ENCODE data around the gene PDE8B. TPM values are rescaled to one million over a fixed set of nuclear protein-coding genes. Genes with fewer than 3 reads are reported as not detected.
A peak's percentile ranks its signal among the peaks of the same experiment; 100 is the strongest.

The PDE8B gene
- total RNA-seq, 1 donor: 6.0 TPM

DNA sequence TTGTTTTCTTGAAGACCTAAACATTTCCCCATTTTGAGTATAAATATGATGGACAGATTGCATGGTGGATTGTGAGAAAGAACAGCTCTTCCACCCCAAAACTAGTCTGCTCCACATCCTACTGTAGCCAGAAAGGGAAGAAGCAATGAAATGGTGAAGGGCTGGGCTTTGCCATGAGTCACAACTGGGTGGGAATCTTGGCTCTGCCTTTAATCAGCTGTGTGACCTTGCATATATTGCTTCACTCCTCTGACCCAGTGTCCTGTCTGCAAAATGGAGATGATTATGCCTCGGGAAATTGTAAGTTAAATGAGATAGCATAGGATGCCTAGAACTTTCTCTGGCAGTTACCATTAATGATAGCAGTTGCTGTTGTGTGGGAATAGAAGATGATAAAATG lies 101.9 kb downstream of the PDE8B start:
- TF ChIP-seq, protein P1, sequence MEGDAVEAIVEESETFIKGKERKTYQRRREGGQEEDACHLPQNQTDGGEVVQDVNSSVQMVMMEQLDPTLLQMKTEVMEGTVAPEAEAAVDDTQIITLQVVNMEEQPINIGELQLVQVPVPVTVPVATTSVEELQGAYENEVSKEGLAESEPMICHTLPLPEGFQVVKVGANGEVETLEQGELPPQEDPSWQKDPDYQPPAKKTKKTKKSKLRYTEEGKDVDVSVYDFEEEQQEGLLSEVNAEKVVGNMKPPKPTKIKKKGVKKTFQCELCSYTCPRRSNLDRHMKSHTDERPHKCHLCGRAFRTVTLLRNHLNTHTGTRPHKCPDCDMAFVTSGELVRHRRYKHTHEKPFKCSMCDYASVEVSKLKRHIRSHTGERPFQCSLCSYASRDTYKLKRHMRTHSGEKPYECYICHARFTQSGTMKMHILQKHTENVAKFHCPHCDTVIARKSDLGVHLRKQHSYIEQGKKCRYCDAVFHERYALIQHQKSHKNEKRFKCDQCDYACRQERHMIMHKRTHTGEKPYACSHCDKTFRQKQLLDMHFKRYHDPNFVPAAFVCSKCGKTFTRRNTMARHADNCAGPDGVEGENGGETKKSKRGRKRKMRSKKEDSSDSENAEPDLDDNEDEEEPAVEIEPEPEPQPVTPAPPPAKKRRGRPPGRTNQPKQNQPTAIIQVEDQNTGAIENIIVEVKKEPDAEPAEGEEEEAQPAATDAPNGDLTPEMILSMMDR (IDR thresholded peaks at IDR 0.05; ENCODE audit: insufficient read depth, low read depth, low read length): no peak
- DNase-seq (ENCODE audit: low read depth): peak; percentile 77
- no peak overlapping the region for H3K4me3 ChIP-seq (ENCODE audit: low read depth, low read length)

DNA sequence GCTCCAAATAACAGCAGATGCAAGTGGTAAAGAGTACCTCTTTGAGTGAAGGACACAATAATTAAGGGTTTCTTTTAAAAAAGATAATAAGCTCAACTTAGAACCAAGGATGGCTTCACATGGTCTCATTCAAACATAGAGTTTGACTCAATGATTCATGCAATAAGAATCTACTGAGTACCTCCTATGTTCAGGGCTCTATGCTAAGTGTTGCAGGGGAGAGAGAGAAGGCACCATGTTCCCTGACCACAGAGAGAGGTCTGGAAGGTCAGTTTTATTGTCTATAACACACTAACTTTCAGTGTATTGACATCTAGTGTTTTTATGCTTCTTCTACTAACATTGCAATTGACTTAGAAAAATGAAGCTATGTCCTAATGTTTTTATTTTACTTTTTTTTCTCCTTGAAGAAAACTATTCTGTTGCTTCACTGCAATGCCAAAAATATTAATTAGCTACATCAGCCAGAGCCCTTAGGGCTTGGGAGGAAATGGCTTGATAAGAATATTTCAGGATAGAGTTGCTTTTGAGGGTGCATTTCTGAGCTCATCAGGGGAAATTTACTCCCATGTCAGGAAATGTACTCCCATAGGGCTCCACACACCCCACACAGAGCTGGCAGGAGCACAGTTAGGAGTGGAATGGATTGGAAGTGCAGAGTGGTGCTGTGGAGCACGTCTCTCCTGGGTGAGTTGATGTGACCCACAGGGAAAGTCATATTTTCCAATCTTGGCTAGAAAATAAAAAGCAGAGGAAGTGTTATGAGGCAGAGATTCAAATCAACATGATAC lies 106.6 kb downstream of the PDE8B start:
- TF ChIP-seq, protein P1 (IDR thresholded peaks at IDR 0.05; ENCODE audit: insufficient read depth, low read depth, low read length): no peak
- DNase-seq (ENCODE audit: low read depth): peak; percentile 23
- no peak overlapping the region for H3K4me3 ChIP-seq (ENCODE audit: low read depth, low read length)

DNA sequence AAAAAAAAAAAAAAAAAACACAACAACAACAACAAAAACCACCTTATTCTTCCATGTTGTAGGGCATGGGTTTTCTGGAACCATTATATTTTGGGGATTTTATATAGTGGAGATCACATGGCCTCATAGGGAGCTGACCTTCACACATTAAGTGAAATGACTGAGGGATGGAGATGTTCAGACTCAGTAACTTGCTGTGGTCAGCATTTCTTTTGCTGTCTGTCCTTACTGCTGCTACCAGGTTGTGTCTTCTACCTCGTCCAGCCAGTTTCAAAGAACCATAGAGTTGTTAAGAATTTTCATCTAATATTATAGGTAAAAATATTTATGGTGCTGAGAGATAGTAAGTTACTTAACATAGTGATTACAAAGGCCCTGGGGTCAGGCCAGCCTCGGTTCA lies 107.6 kb downstream of the PDE8B start:
- TF ChIP-seq, protein P1 (IDR thresholded peaks at IDR 0.05; ENCODE audit: insufficient read depth, low read depth, low read length): no peak
- DNase-seq (ENCODE audit: low read depth): no peak
- no peak overlapping the region for H3K4me3 ChIP-seq (ENCODE audit: low read depth, low read length)

DNA sequence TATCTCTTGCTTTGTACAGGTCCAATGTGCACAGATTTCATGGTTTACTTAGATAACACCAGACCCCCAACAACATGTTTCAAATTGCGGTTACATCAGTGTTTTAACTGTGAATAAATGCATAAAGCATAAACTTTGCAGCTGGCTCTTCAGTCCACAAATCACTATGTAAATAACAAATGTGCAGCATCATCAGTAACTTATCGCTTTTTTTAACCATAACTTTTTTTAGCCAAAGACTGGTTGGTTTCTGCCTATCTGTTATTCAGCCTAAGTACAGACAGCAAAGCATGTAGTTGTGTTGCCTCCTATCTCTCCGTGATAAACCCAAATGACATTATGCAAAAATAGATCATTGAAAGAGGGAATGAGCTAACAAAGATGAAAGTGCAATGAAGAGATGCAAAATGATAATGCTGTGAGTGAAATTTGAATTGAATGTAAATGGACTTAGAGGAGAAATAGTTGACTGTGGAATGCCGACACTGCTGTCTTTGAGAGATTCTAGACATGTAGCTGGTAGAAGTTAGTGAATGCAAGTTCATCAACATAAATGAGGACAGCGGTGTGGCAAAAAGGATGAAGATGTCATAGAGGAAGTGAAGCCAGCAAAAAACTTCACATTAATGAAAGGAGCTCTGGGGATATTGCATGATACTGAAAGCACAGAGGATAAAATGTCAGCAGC lies 108.8 kb downstream of the PDE8B start:
- peak; percentile 26 for DNase-seq (ENCODE audit: low read depth)
- TF ChIP-seq, protein P1 (IDR thresholded peaks at IDR 0.05; ENCODE audit: insufficient read depth, low read depth, low read length): no peak
- H3K4me3 ChIP-seq (ENCODE audit: low read depth, low read length): no peak overlapping the region

DNA sequence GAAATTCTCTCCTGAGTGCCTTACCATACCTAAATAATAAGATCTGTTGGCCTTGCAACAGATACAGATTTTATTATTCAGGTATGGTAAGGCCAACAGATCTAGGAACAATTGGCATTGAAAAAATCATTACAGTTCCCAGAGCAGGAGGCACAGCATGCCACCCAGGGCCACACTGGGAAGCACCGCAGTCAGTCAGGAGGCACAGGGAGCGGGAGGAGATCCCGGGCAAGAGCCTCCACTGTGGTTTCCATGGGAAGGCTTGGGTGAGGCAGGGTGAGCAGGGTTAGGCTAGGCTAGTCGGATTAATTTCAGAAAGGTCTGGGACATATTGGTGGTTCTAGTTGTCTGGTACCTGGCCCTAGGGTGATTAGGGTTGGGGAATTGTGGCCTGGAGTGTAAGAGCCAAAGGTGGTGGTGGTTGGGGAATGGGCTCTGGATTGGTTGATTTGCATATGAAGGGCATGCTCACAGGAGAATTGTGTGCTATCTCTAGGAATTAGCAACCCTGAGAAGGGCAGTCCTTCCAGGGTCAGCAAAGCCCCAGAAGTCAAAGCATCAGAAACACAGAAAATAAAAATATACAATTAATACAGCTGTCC lies 111.4 kb downstream of the PDE8B start:
- TF ChIP-seq, protein P1 (IDR thresholded peaks at IDR 0.05; ENCODE audit: insufficient read depth, low read depth, low read length): no peak
- no peak overlapping the region for H3K4me3 ChIP-seq (ENCODE audit: low read depth, low read length)
- no peak for DNase-seq (ENCODE audit: low read depth)

DNA sequence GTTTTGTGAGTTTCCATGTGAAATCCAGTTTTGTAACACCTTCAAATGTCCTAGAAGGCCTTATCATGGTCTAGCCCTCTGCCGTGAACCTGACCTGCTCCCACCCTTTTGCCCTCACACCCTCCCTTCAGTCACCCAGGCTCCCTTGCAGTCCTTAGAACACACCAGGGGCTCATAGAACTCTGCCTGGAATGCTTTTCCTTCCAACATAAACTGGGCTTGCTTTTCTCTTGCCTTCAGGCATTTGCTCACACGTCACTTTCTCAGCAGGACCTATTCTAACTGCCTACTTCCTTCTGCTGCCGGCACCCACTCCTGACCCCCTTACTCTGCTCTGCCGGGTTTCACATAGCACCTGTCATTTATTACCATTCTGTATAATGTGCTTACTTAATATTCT lies 111.9 kb downstream of the PDE8B start:
- TF ChIP-seq, protein P1 (IDR thresholded peaks at IDR 0.05; ENCODE audit: insufficient read depth, low read depth, low read length): no peak

More for the DNA sequence above, 111.9 kb downstream of the PDE8B start:
- no peak overlapping the region for H3K4me3 ChIP-seq (ENCODE audit: low read depth, low read length)
- DNase-seq (ENCODE audit: low read depth): no peak
